Spleen (tissue), 7 donors: ENCODE results near the gene CLIC5.

Experiments used
- CTCF ChIP-seq, 11 experiments: fragments of 200-600 bp in 7 of 11; fragments of 450-650 bp in 4 of 11; sonication (generic) in 4 of 11; IDR thresholded peaks in 8 of 11; conservative IDR thresholded peaks in 3 of 11; 1 replicate in 7 of 11; 2 replicates in 4 of 11; pipeline versions ENCODE4 v1.4.0 to v1.8.0; 2016 to 2021; ENCODE audit warnings: antibody characterized with exemption in 11 of 11, inconsistent platforms in 4 of 11, mild to moderate bottlenecking in 1 of 11
- POLR2A ChIP-seq, 3 donors: fragments of 450-650 bp; IDR thresholded peaks; one replicate each; pipeline ENCODE4 v1.5.1; 2017; ENCODE audit warnings: antibody characterized with exemption in 3 of 3, mild to moderate bottlenecking in 1 of 3
- POLR2AphosphoS5 ChIP-seq, 3 donors: sonication (generic); formaldehyde crosslinking; IDR thresholded peaks; one replicate each; pipeline ENCODE4 v1.5.1; 2017; ENCODE audit warnings: antibody characterized with exemption in 3 of 3
- donor health status: DM: no; HTN: no; CAD: no; lungs with moderate emphysema.
- donor health status: DM: no; HTN: no; CAD: no.
- donor health status: DM: no; HTN: no; CAD: no.

GRCh38 chr6:45963896-45964295 lies 51.8 kb downstream of the CLIC5 start:
- TF ChIP-seq CTCF (IDR thresholded peaks at IDR 0.05 in 8 of 11, conservative IDR thresholded peaks at IDR 0.05 in 3 of 11) (no peak), POLR2A (IDR thresholded peaks at IDR 0.05) (no peak), POLR2AphosphoS5 (IDR thresholded peaks at IDR 0.05) (no peak)
